GM12878 (cell line): ENCODE results near the gene ZBTB48.

Source experiments
- CTCF ChIP-seq, 3 experiments: IDR thresholded peaks in 2 of 3; conservative IDR thresholded peaks in 1 of 3; 2 replicates each; pipeline ENCODE4 v1.5.1; 2011; ENCODE audit warnings: low read depth in 3 of 3, low read length in 3 of 3, mild to moderate bottlenecking in 3 of 3, control low read depth in 2 of 3, moderate library complexity in 2 of 3, inconsistent platforms in 1 of 3, mixed read lengths in 1 of 3; ENCODE audit not compliant: control insufficient read depth in 2 of 3, insufficient read depth in 1 of 3; ENCODE audit errors: extremely low read depth in 1 of 3
- CUX1 ChIP-seq: IDR thresholded peaks from 2 replicates; pipeline ENCODE4 v1.6.1; 2012; ENCODE audit warnings: improper control_type of control experiment, low read depth, low read length; ENCODE audit not compliant: insufficient replicate concordance
- NR2C1 ChIP-seq: fragments of 450-650 bp; IDR thresholded peaks from 2 replicates; pipeline ENCODE4 v1.6.1; 2017; ENCODE audit warnings: antibody characterized with exemption, mild to moderate bottlenecking, moderate library complexity
- POLR2AphosphoS2 ChIP-seq: IDR thresholded peaks from 2 replicates; pipeline ENCODE4 v1.6.1; 2011; ENCODE audit warnings: low read depth, mild to moderate bottlenecking, low read length, improper control_type of control experiment, moderate library complexity
- RAD21 ChIP-seq: IDR thresholded peaks from 2 replicates; pipeline ENCODE4 v1.6.1; 2011; ENCODE audit warnings: mild to moderate bottlenecking, low read depth, low read length, moderate library complexity; ENCODE audit not compliant: insufficient read depth
- RAD51 ChIP-seq: fragments of 450-650 bp; IDR thresholded peaks from 2 replicates; pipeline ENCODE4 v1.6.1; 2016; ENCODE audit warnings: moderate library complexity, mild to moderate bottlenecking, inconsistent platforms
- SMC3 ChIP-seq: IDR thresholded peaks from 2 replicates; pipeline ENCODE4 v1.6.1; 2011; ENCODE audit warnings: low read length, improper control_type of control experiment, borderline replicate concordance
- SP1 ChIP-seq: IDR thresholded peaks from one replicate; pipeline ENCODE4 v1.6.1; 2011; ENCODE audit warnings: low read depth, low read length
- ZZZ3 ChIP-seq: IDR thresholded peaks from 2 replicates; pipeline ENCODE4 v1.6.1; 2011; ENCODE audit warnings: low read depth; ENCODE audit not compliant: control insufficient read depth, insufficient read length

- TF ChIP-seq CTCF (IDR thresholded peaks at IDR 0.05 in 2 of 3, conservative IDR thresholded peaks at IDR 0.05 in 1 of 3; ENCODE audit: control insufficient read depth in 2 of 3, extremely low read depth in 1 of 3, insufficient read depth in 1 of 3, low read depth in 3 of 3, low read length in 3 of 3): no peak
- TF ChIP-seq RAD51: no peak
- peak; percentile 78 for TF ChIP-seq NR2C1
- no peak for TF ChIP-seq ZZZ3
- peak; percentile 62 for TF ChIP-seq SP1
- TF ChIP-seq POLR2AphosphoS2: no peak
- TF ChIP-seq CUX1: no peak
- no peak for TF ChIP-seq SMC3
- no peak for TF ChIP-seq RAD21
These were observed 33.7 kb downstream of the ZBTB48 start, which contains the start of gene PHF13 for GRCh38 chr1:6613361-6614018.
